Measurements from ENCODE around the gene PKIG.
A peak's percentile ranks its signal among the peaks of the same experiment; 100 is the strongest.
"Not testable (repeated sequence)": the region's sequence is repeated elsewhere in the genome, so short reads cannot be mapped to it uniquely, and the experiment has no call there.

The PKIG gene

GRCh38 chr20:44549123-44549522 lies 33.3 kb upstream of the PKIG start:
- peak overlapping the region; percentile 33 for H3K27ac ChIP-seq (ENCODE audit: low read length)
- peak overlapping the region in 1 of 2 donors; percentile 7 for H3K4me3 ChIP-seq (ENCODE audit: low read length in 2 of 2)
- H3K36me3 ChIP-seq (ENCODE audit: control insufficient read depth in 2 of 2, insufficient read depth in 2 of 2, low read length in 2 of 2) = no peaks in the 10 kb centered on the region
- no peaks in the 10 kb centered on the region for H3K27me3 ChIP-seq (ENCODE audit: control insufficient read depth in 1 of 2, insufficient read depth in 2 of 2, low read length in 2 of 2)
- peaks cover 25% of the 10 kb centered on the region for H3K4me1 ChIP-seq (ENCODE audit: control insufficient read depth, insufficient read depth, low read length)
- H3K9ac ChIP-seq (ENCODE audit: low read length in 2 of 2) = no peak overlapping the region
- H3K9me3 ChIP-seq (ENCODE audit: control insufficient read depth in 2 of 2, low read length in 2 of 2) = no peaks in the 10 kb centered on the region

GRCh38 chr20:44552050-44552449 lies 30.3 kb upstream of the PKIG start:
- H3K9me3 ChIP-seq (ENCODE audit: control insufficient read depth in 2 of 2, low read length in 2 of 2) = no peaks in the 10 kb centered on the region

GRCh38 chr20:44552568-44552949 lies 29.8 kb upstream of the PKIG start:
- Histone ChIP-seq H3K4me1 (ENCODE audit: control insufficient read depth, insufficient read depth, low read length) (peaks cover 27% of the 10 kb centered on the region), H3K9ac (ENCODE audit: low read length in 2 of 2) (no peak overlapping the region), H3K36me3 (ENCODE audit: control insufficient read depth in 2 of 2, insufficient read depth in 2 of 2, low read length in 2 of 2) (no peaks in the 10 kb centered on the region), H3K9me3 (ENCODE audit: control insufficient read depth in 2 of 2, low read length in 2 of 2) (no peaks in the 10 kb centered on the region), H3K27ac (ENCODE audit: low read length) (peak overlapping the region; percentile 58), H3K4me3 (ENCODE audit: low read length in 2 of 2) (no peak overlapping the region), H3K27me3 (ENCODE audit: control insufficient read depth in 1 of 2, insufficient read depth in 2 of 2, low read length in 2 of 2) (no peaks in the 10 kb centered on the region)

More at GRCh38 chr20:44552050-44552449, 30.3 kb upstream of the PKIG start:
- Histone ChIP-seq H3K9ac (ENCODE audit: low read length in 2 of 2) (no peak overlapping the region), H3K27me3 (ENCODE audit: control insufficient read depth in 1 of 2, insufficient read depth in 2 of 2, low read length in 2 of 2) (no peaks in the 10 kb centered on the region), H3K4me3 (ENCODE audit: low read length in 2 of 2) (no peak overlapping the region), H3K4me1 (ENCODE audit: control insufficient read depth, insufficient read depth, low read length) (peaks cover 27% of the 10 kb centered on the region), H3K36me3 (ENCODE audit: control insufficient read depth in 2 of 2, insufficient read depth in 2 of 2, low read length in 2 of 2) (no peaks in the 10 kb centered on the region), H3K27ac (ENCODE audit: low read length) (peak overlapping the region; percentile 58)

GRCh38 chr20:44552950-44553908 lies 29.1 kb upstream of the PKIG start:
- H3K27ac ChIP-seq (ENCODE audit: low read length) = peak overlapping the region; percentile 58
- no peaks in the 10 kb centered on the region for H3K36me3 ChIP-seq (ENCODE audit: control insufficient read depth in 2 of 2, insufficient read depth in 2 of 2, low read length in 2 of 2)
- peak overlapping the region in 1 of 2 donors; percentile 8 for H3K4me3 ChIP-seq (ENCODE audit: low read length in 2 of 2)
- peaks cover 27% of the 10 kb centered on the region for H3K4me1 ChIP-seq (ENCODE audit: control insufficient read depth, insufficient read depth, low read length)
- no peaks in the 10 kb centered on the region for H3K9me3 ChIP-seq (ENCODE audit: control insufficient read depth in 2 of 2, low read length in 2 of 2)
- H3K9ac ChIP-seq (ENCODE audit: low read length in 2 of 2) = peak overlapping the region in 1 of 2 donors; percentile 4
- H3K27me3 ChIP-seq (ENCODE audit: control insufficient read depth in 1 of 2, insufficient read depth in 2 of 2, low read length in 2 of 2) = no peaks in the 10 kb centered on the region

- no peaks in the 10 kb centered on the region for H3K27me3 ChIP-seq (ENCODE audit: control insufficient read depth in 1 of 2, insufficient read depth in 2 of 2, low read length in 2 of 2)
- no peak overlapping the region for H3K27ac ChIP-seq (ENCODE audit: low read length)
- H3K4me1 ChIP-seq (ENCODE audit: control insufficient read depth, insufficient read depth, low read length) = peaks cover 15% of the 10 kb centered on the region
- peak overlapping the region in 1 of 2 donors; percentile 13 for H3K9ac ChIP-seq (ENCODE audit: low read length in 2 of 2)
- no peaks in the 10 kb centered on the region for H3K9me3 ChIP-seq (ENCODE audit: control insufficient read depth in 2 of 2, low read length in 2 of 2)
- no peak overlapping the region for H3K4me3 ChIP-seq (ENCODE audit: low read length in 2 of 2)
- no peaks in the 10 kb centered on the region for H3K36me3 ChIP-seq (ENCODE audit: control insufficient read depth in 2 of 2, insufficient read depth in 2 of 2, low read length in 2 of 2)
Measured at GRCh38 chr20:44559302-44559701, 23.1 kb upstream of the PKIG start.

- no peaks in the 10 kb centered on the region for H3K36me3 ChIP-seq (ENCODE audit: control insufficient read depth in 2 of 2, insufficient read depth in 2 of 2, low read length in 2 of 2)
- no peaks in the 10 kb centered on the region for H3K9me3 ChIP-seq (ENCODE audit: control insufficient read depth in 2 of 2, low read length in 2 of 2)
- no peaks in the 10 kb centered on the region for H3K27me3 ChIP-seq (ENCODE audit: control insufficient read depth in 1 of 2, insufficient read depth in 2 of 2, low read length in 2 of 2)
- H3K4me1 ChIP-seq (ENCODE audit: control insufficient read depth, insufficient read depth, low read length) = peaks cover 9% of the 10 kb centered on the region
- no peak overlapping the region for H3K9ac ChIP-seq (ENCODE audit: low read length in 2 of 2)
- no peak overlapping the region for H3K27ac ChIP-seq (ENCODE audit: low read length)
- no peak overlapping the region for H3K4me3 ChIP-seq (ENCODE audit: low read length in 2 of 2)
Measured at GRCh38 chr20:44560229-44560628, 22.1 kb upstream of the PKIG start.

- not testable (repeated sequence) for H3K9me3 ChIP-seq (ENCODE audit: control insufficient read depth in 2 of 2, low read length in 2 of 2); H3K9ac ChIP-seq (ENCODE audit: low read length in 2 of 2); H3K4me1 ChIP-seq (ENCODE audit: control insufficient read depth, insufficient read depth, low read length); H3K4me3 ChIP-seq (ENCODE audit: low read length in 2 of 2); H3K36me3 ChIP-seq (ENCODE audit: control insufficient read depth in 2 of 2, insufficient read depth in 2 of 2, low read length in 2 of 2); H3K27me3 ChIP-seq (ENCODE audit: control insufficient read depth in 1 of 2, insufficient read depth in 2 of 2, low read length in 2 of 2); H3K27ac ChIP-seq (ENCODE audit: low read length)
Measured at GRCh38 chr20:44560818-44561217, 21.6 kb upstream of the PKIG start.

- H3K36me3 ChIP-seq (ENCODE audit: control insufficient read depth in 2 of 2, insufficient read depth in 2 of 2, low read length in 2 of 2) = no peaks in the 10 kb centered on the region
- peaks cover 9% of the 10 kb centered on the region for H3K4me1 ChIP-seq (ENCODE audit: control insufficient read depth, insufficient read depth, low read length)
- H3K9me3 ChIP-seq (ENCODE audit: control insufficient read depth in 2 of 2, low read length in 2 of 2) = no peaks in the 10 kb centered on the region
- H3K27me3 ChIP-seq (ENCODE audit: control insufficient read depth in 1 of 2, insufficient read depth in 2 of 2, low read length in 2 of 2) = no peaks in the 10 kb centered on the region
- no peak overlapping the region for H3K9ac ChIP-seq (ENCODE audit: low read length in 2 of 2)
- no peak overlapping the region for H3K27ac ChIP-seq (ENCODE audit: low read length)
- H3K4me3 ChIP-seq (ENCODE audit: low read length in 2 of 2) = no peak overlapping the region
Measured at GRCh38 chr20:44561876-44562275, 20.5 kb upstream of the PKIG start.

- Histone ChIP-seq H3K9ac (ENCODE audit: low read length in 2 of 2) (no peak overlapping the region), H3K27ac (ENCODE audit: low read length) (no peak overlapping the region), H3K36me3 (ENCODE audit: control insufficient read depth in 2 of 2, insufficient read depth in 2 of 2, low read length in 2 of 2) (no peaks in the 10 kb centered on the region), H3K9me3 (ENCODE audit: control insufficient read depth in 2 of 2, low read length in 2 of 2) (no peaks in the 10 kb centered on the region), H3K4me3 (ENCODE audit: low read length in 2 of 2) (no peak overlapping the region), H3K27me3 (ENCODE audit: control insufficient read depth in 1 of 2, insufficient read depth in 2 of 2, low read length in 2 of 2) (no peaks in the 10 kb centered on the region), H3K4me1 (ENCODE audit: control insufficient read depth, insufficient read depth, low read length) (peaks cover 6% of the 10 kb centered on the region)
Measured at GRCh38 chr20:44566018-44566417, 16.4 kb upstream of the PKIG start.

- Histone ChIP-seq H3K27ac (ENCODE audit: low read length) (no peak overlapping the region), H3K4me1 (ENCODE audit: control insufficient read depth, insufficient read depth, low read length) (peaks cover 6% of the 10 kb centered on the region), H3K4me3 (ENCODE audit: low read length in 2 of 2) (no peak overlapping the region), H3K27me3 (ENCODE audit: control insufficient read depth in 1 of 2, insufficient read depth in 2 of 2, low read length in 2 of 2) (no peaks in the 10 kb centered on the region), H3K9me3 (ENCODE audit: control insufficient read depth in 2 of 2, low read length in 2 of 2) (no peaks in the 10 kb centered on the region), H3K9ac (ENCODE audit: low read length in 2 of 2) (peak overlapping the region in 1 of 2 donors; percentile 21), H3K36me3 (ENCODE audit: control insufficient read depth in 2 of 2, insufficient read depth in 2 of 2, low read length in 2 of 2) (no peaks in the 10 kb centered on the region)
Measured at GRCh38 chr20:44566811-44567210, 15.6 kb upstream of the PKIG start.

GRCh38 chr20:44570367-44570766 lies 12.0 kb upstream of the PKIG start:
- no peaks in the 10 kb centered on the region for H3K36me3 ChIP-seq (ENCODE audit: control insufficient read depth in 2 of 2, insufficient read depth in 2 of 2, low read length in 2 of 2)
- no peak overlapping the region for H3K9ac ChIP-seq (ENCODE audit: low read length in 2 of 2)
- no peaks in the 10 kb centered on the region for H3K27me3 ChIP-seq (ENCODE audit: control insufficient read depth in 1 of 2, insufficient read depth in 2 of 2, low read length in 2 of 2)
- H3K4me3 ChIP-seq (ENCODE audit: low read length in 2 of 2) = no peak overlapping the region
- no peak overlapping the region for H3K27ac ChIP-seq (ENCODE audit: low read length)
- H3K4me1 ChIP-seq (ENCODE audit: control insufficient read depth, insufficient read depth, low read length) = peaks cover 20% of the 10 kb centered on the region
- H3K9me3 ChIP-seq (ENCODE audit: control insufficient read depth in 2 of 2, low read length in 2 of 2) = no peaks in the 10 kb centered on the region
